ENCODE results near the gene LPA.

LPA gene

DNA sequence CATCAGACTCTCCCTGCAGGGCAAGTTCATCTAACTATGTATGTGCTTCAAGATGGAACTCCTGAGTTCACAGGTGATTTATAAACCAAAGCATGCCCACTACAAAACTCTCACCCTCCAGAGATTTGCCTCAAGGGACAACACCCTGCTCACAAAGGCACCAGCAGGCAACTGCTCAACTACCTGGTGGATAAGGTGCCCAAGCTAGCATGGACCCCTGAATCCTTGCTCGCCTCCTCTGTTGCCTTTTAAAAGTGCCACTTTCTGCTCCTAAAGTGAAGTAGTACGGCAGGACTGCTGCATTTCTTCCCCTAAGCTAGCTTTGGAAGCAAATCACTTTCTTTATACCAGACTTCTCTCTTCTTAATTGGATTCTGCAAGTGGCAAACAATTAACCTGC lies 1.2 kb downstream of the LPA start:
- Histone ChIP-seq H2AFZ (ENCODE audit: low read depth, low read length) (no peak overlapping the region), H3K4me1 (ENCODE audit: insufficient read depth, low read length) (no peaks in the 10 kb centered on the region), H3K27ac (ENCODE audit: low read length) (no peak overlapping the region), H3K36me3 (ENCODE audit: insufficient read depth, low read length) (no peaks in the 10 kb centered on the region), H3K27me3 (ENCODE audit: insufficient read depth, low read length, poor library complexity) (no peaks in the 10 kb centered on the region), H3K9me3 (ENCODE audit: insufficient read depth, low read length, severe bottlenecking) (no peaks in the 10 kb centered on the region), H3K4me2 (ENCODE audit: insufficient read depth, low read length) (no peak overlapping the region), H3K79me2 (ENCODE audit: insufficient read depth, low read length) (no peaks in the 10 kb centered on the region), H3K9ac (ENCODE audit: low read depth, low read length) (no peak overlapping the region), H4K20me1 (ENCODE audit: insufficient read depth, low read length) (no peaks in the 10 kb centered on the region; the same call in 1 of the 2 replicates), H3K4me3 (ENCODE audit: low read depth in 1 of 2, low read length in 2 of 2) (no peak overlapping the region)
- ATAC-seq (ENCODE audit: insufficient read depth, low read depth) (no peak), DNase-seq (no peak)
- TF ChIP-seq EZH2 (IDR thresholded peaks at IDR 0.05; ENCODE audit: borderline replicate concordance, low read depth, low read length, severe bottlenecking), result no peak
- TF ChIP-seq, protein P1, sequence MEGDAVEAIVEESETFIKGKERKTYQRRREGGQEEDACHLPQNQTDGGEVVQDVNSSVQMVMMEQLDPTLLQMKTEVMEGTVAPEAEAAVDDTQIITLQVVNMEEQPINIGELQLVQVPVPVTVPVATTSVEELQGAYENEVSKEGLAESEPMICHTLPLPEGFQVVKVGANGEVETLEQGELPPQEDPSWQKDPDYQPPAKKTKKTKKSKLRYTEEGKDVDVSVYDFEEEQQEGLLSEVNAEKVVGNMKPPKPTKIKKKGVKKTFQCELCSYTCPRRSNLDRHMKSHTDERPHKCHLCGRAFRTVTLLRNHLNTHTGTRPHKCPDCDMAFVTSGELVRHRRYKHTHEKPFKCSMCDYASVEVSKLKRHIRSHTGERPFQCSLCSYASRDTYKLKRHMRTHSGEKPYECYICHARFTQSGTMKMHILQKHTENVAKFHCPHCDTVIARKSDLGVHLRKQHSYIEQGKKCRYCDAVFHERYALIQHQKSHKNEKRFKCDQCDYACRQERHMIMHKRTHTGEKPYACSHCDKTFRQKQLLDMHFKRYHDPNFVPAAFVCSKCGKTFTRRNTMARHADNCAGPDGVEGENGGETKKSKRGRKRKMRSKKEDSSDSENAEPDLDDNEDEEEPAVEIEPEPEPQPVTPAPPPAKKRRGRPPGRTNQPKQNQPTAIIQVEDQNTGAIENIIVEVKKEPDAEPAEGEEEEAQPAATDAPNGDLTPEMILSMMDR (IDR thresholded peaks at IDR 0.05; ENCODE audit: borderline replicate concordance, extremely low read depth, low read length, poor library complexity, severe bottlenecking), result no peak

DNA sequence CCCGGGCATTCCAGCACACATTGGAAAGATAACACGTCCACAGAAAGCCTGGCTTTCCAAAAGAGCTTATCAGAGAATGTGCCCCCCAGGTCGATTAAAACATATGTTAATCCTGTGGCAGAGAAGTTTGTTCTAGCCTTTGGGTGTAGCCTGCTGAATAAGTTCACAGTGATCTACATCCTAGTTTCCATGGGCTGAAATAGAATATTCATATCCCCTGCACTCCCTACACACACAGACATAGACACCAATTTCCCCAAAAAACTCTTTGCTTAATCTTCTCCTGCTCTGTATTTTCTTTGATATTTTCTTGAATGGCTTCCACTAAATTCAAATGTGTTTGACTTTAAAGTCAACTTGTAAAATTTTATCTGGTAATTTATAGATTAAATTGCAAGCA lies 1.6 kb downstream of the LPA start:
- Histone ChIP-seq H3K9me3 (ENCODE audit: insufficient read depth, low read length, severe bottlenecking) (no peaks in the 10 kb centered on the region), H3K4me1 (ENCODE audit: insufficient read depth, low read length) (no peaks in the 10 kb centered on the region), H3K79me2 (ENCODE audit: insufficient read depth, low read length) (no peaks in the 10 kb centered on the region), H3K36me3 (ENCODE audit: insufficient read depth, low read length) (no peaks in the 10 kb centered on the region), H3K4me2 (ENCODE audit: insufficient read depth, low read length) (no peak overlapping the region), H3K27ac (ENCODE audit: low read length) (no peak overlapping the region), H3K27me3 (ENCODE audit: insufficient read depth, low read length, poor library complexity) (no peaks in the 10 kb centered on the region), H2AFZ (ENCODE audit: low read depth, low read length) (no peak overlapping the region), H3K4me3 (ENCODE audit: low read depth in 1 of 2, low read length in 2 of 2) (no peak overlapping the region), H3K9ac (ENCODE audit: low read depth, low read length) (no peak overlapping the region), H4K20me1 (ENCODE audit: insufficient read depth, low read length) (no peaks in the 10 kb centered on the region; the same call in 1 of the 2 replicates)
- ATAC-seq (ENCODE audit: insufficient read depth, low read depth), result no peak
- DNase-seq, result no peak
- TF ChIP-seq EZH2 (IDR thresholded peaks at IDR 0.05; ENCODE audit: borderline replicate concordance, low read depth, low read length, severe bottlenecking), result no peak

DNA sequence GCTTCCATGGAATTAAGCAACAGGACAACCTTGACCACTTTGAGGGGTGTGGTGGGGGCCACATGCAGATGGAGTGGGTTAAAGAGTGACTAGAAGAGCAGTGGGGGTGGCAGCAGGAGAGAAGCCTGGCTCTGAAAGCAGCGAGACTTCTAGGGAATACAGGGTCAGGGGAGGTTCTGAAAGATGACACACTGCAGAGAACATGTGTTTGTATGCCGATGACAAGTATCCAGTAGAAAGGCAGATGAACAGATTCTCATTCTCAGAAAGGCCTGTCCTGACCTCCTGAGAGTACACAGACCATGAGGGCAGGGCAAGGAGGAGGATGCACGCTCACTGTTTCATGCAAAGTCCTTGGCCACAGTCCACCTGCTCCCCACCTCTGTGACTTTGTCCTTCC lies 2.9 kb downstream of the LPA start:
- Histone ChIP-seq H4K20me1 (ENCODE audit: insufficient read depth, low read length) (no peaks in the 10 kb centered on the region; the same call in 1 of the 2 replicates), H3K36me3 (ENCODE audit: insufficient read depth, low read length) (no peaks in the 10 kb centered on the region), H3K9me3 (ENCODE audit: insufficient read depth, low read length, severe bottlenecking) (no peaks in the 10 kb centered on the region), H3K9ac (ENCODE audit: low read depth, low read length) (no peak overlapping the region), H3K27me3 (ENCODE audit: insufficient read depth, low read length, poor library complexity) (no peaks in the 10 kb centered on the region), H3K4me3 (ENCODE audit: low read depth in 1 of 2, low read length in 2 of 2) (no peak overlapping the region), H2AFZ (ENCODE audit: low read depth, low read length) (no peak overlapping the region), H3K79me2 (ENCODE audit: insufficient read depth, low read length) (no peaks in the 10 kb centered on the region), H3K4me2 (ENCODE audit: insufficient read depth, low read length) (no peak overlapping the region), H3K27ac (ENCODE audit: low read length) (no peak overlapping the region), H3K4me1 (ENCODE audit: insufficient read depth, low read length) (no peaks in the 10 kb centered on the region)
- TF ChIP-seq, protein P1 (IDR thresholded peaks at IDR 0.05; ENCODE audit: borderline replicate concordance, extremely low read depth, low read length, poor library complexity, severe bottlenecking), result no peak
- no peak for TF ChIP-seq EZH2 (IDR thresholded peaks at IDR 0.05; ENCODE audit: borderline replicate concordance, low read depth, low read length, severe bottlenecking)
- ATAC-seq (ENCODE audit: insufficient read depth, low read depth) (no peak), DNase-seq (no peak)

DNA sequence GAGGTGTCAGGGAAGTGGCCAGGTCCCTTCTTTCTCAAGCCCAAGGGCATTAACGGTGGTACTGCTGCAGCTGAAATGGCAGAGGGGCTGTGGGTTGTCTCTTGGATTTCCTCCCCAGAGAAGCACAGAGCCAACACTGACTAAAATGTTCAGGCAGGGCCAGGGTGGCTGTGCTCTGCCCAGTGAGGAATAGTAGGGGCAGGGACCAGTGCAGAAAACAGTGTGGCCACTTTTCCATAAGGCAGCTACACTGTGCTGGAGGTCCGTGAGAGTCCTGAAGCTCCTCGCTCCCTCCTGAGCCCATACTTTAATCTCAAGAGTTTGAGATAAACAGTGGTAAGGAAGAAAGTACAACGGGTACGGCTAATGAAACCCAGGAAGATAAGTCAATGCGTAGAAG lies 4.5 kb downstream of the LPA start:
- no peak overlapping the region for H3K27ac ChIP-seq (ENCODE audit: low read length)
- no peak for TF ChIP-seq EZH2 (IDR thresholded peaks at IDR 0.05; ENCODE audit: borderline replicate concordance, low read depth, low read length, severe bottlenecking)
- TF ChIP-seq, protein P1 (IDR thresholded peaks at IDR 0.05; ENCODE audit: borderline replicate concordance, extremely low read depth, low read length, poor library complexity, severe bottlenecking), result no peak
- no peaks in the 10 kb centered on the region for H3K4me1 ChIP-seq (ENCODE audit: insufficient read depth, low read length)
- H3K9me3 ChIP-seq (ENCODE audit: insufficient read depth, low read length, severe bottlenecking), result no peaks in the 10 kb centered on the region
- DNase-seq (no peak), ATAC-seq (ENCODE audit: insufficient read depth, low read depth) (no peak)
- H3K79me2 ChIP-seq (ENCODE audit: insufficient read depth, low read length), result no peaks in the 10 kb centered on the region
- no peaks in the 10 kb centered on the region; the same call in 1 of the 2 replicates for H4K20me1 ChIP-seq (ENCODE audit: insufficient read depth, low read length)
- H3K9ac ChIP-seq (ENCODE audit: low read depth, low read length), result no peak overlapping the region
- no peak overlapping the region for H3K4me2 ChIP-seq (ENCODE audit: insufficient read depth, low read length)
- H3K4me3 ChIP-seq (ENCODE audit: low read depth in 1 of 2, low read length in 2 of 2), result no peak overlapping the region
- H3K36me3 ChIP-seq (ENCODE audit: insufficient read depth, low read length), result no peaks in the 10 kb centered on the region
- no peaks in the 10 kb centered on the region for H3K27me3 ChIP-seq (ENCODE audit: insufficient read depth, low read length, poor library complexity)
- H2AFZ ChIP-seq (ENCODE audit: low read depth, low read length), result no peak overlapping the region
